Measurements from ENCODE around the gene PPM1H. TPM values are rescaled to one million over a fixed set of nuclear protein-coding genes. Genes with fewer than 3 reads are reported as not detected.
A peak's percentile ranks its signal among the peaks of the same experiment; 100 is the strongest.

The PPM1H gene
- total and polyA plus RNA-seq, 2 of the 8 experiments (the other 6 are each of a cell fraction or from before 2014, with no cell fraction given), result 16.4 to 36.1 TPM

DNA sequence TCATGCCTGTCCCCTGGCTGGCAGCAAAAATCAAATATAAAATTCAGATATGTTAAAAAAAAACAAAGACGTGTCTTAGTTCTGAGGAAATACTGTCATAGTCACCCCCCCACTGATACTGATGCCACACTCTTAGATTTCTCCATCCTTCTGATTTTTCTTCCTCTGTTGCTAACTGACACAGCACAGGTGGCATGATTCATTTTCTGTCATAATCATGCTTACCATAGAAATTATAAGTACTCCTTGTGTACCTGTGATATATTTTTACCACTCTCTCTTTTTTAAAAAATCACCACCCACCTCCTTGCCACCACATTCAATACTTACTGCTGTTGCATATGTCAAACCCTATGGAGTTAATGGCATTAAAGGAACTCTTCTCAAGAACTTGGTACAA lies 209.2 kb downstream of the PPM1H start:
- DNase-seq (ENCODE audit: low read depth in 1 of 2, low spot score in 2 of 2), result no peak
- H3K23me2 ChIP-seq (ENCODE audit: low read depth, low read length), result no peaks in the 10 kb centered on the region
- H3K9me3 ChIP-seq (ENCODE audit: insufficient read depth in 2 of 2, low read depth in 1 of 2, low read length in 1 of 2), result no peaks in the 10 kb centered on the region
- H4K20me1 ChIP-seq (replicated peaks in 1 of 2; ENCODE audit: control insufficient read depth in 1 of 2, insufficient read depth in 2 of 2, low read length in 2 of 2), result no peaks in the 10 kb centered on the region
- H3K36me3 ChIP-seq (ENCODE audit: control insufficient read depth in 2 of 4, insufficient read depth in 4 of 4, low read length in 3 of 4), result no peaks in the 10 kb centered on the region
- H2BK15ac ChIP-seq (ENCODE audit: low read length), result no peak overlapping the region
- H3K14ac ChIP-seq (ENCODE audit: insufficient read length), result no peak overlapping the region
- H2BK12ac ChIP-seq (ENCODE audit: low read depth, low read length), result no peak overlapping the region
- ChIA-PET CTCF (ENCODE audit: partially characterized antibody) (no interaction called here), POLR2A (ENCODE audit: partially characterized antibody) (no interaction called here)
- H3K79me1 ChIP-seq (ENCODE audit: low read depth, low read length), result no peaks in the 10 kb centered on the region
- H3K27ac ChIP-seq (ENCODE audit: low read depth, low read length), result no peak overlapping the region
- H3K79me2 ChIP-seq (ENCODE audit: control insufficient read depth in 1 of 2, insufficient read depth in 2 of 2, low read length in 2 of 2), result peaks cover 2 to 3% of the 10 kb centered on the region in 2 experiments; a peak in 2 of 4 replicates
- 83% methylated on average over 1 of the region's 1 CpG; no CpG with 5 or more reads in 1 of the 2 experiments for WGBS, 2 experiments (ENCODE audit: extremely low coverage in 1 of 2, insufficient coverage in 1 of 2, insufficient read length in 1 of 2, insufficient replicate concordance in 2 of 2, low coverage in 1 of 2, low lambda C conversion rate in 2 of 2, missing lambda C conversion rate in 1 of 2)
- H2AFZ ChIP-seq (ENCODE audit: low read length), result no peak overlapping the region
- H3K9ac ChIP-seq (replicated peaks in 1 of 4; ENCODE audit: extremely low read depth in 1 of 4, low read depth in 3 of 4, low read length in 3 of 4), result no peak overlapping the region
- H3K4me2 ChIP-seq (ENCODE audit: insufficient read depth in 1 of 2, low read depth in 2 of 2, low read length in 2 of 2), result no peak overlapping the region; a peak in 1 of 4 replicates
- no peak overlapping the region for H3K23ac ChIP-seq (ENCODE audit: insufficient read length)
- no peak overlapping the region for H2BK20ac ChIP-seq (ENCODE audit: low read length)
- peaks cover 15 to 28% (median 23%) of the 10 kb centered on the region in 4 experiments for H3K4me1 ChIP-seq (replicated peaks in 1 of 4; ENCODE audit: control insufficient read depth in 3 of 4, insufficient read depth in 4 of 4, low read length in 3 of 4)
- FAIRE-seq, result no peak
- H4K91ac ChIP-seq (replicated peaks; ENCODE audit: insufficient read length, low read length), result no peak overlapping the region
- H3K18ac ChIP-seq (ENCODE audit: extremely low read depth, low read length), result no peak overlapping the region
- H3K27me3 ChIP-seq (replicated peaks in 1 of 4; ENCODE audit: control insufficient read depth in 3 of 4, extremely low read depth in 1 of 4, insufficient read depth in 3 of 4, low read length in 3 of 4), result no peaks in the 10 kb centered on the region
- no peak overlapping the region for H4K5ac ChIP-seq (ENCODE audit: insufficient read length, low read depth, low read length)
- no peak overlapping the region for H2AK5ac ChIP-seq (ENCODE audit: low read depth, low read length)
- H3K56ac ChIP-seq (replicated peaks; ENCODE audit: insufficient read length, low read depth, low read length), result no peak overlapping the region
- no peak overlapping the region for H3K4ac ChIP-seq (replicated peaks; ENCODE audit: insufficient read length, low read depth, low read length)
- H2BK120ac ChIP-seq (replicated peaks; ENCODE audit: low read depth, low read length), result no peak overlapping the region
- peak overlapping the region; percentile 6; the same call in 1 of the 2 replicates for H2BK5ac ChIP-seq (ENCODE audit: low read depth, low read length)
- H3K4me3 ChIP-seq (ENCODE audit: extremely low read depth in 1 of 4, insufficient read depth in 2 of 4, low read depth in 3 of 4, low read length in 4 of 4), result no peak overlapping the region
- no peak overlapping the region for H4K8ac ChIP-seq (ENCODE audit: extremely low read depth, insufficient read depth, low read length)
- TF ChIP-seq POLR2AphosphoS5 (IDR thresholded peaks at IDR 0.05; ENCODE audit: low read depth, low read length), result no peak
- no peak for TF ChIP-seq MAFK (IDR thresholded peaks at IDR 0.05; ENCODE audit: low read depth, low read length)
- no peak for TF ChIP-seq CHD2 (IDR thresholded peaks at IDR 0.05; ENCODE audit: low read length)
- TF ChIP-seq TCF12 (IDR thresholded peaks at IDR 0.05; ENCODE audit: low read depth, low read length), result no peak
- TF ChIP-seq TBP (IDR thresholded peaks at IDR 0.05; ENCODE audit: low read depth, low read length), result no peak
- no peak for TF ChIP-seq BRCA1 (IDR thresholded peaks at IDR 0.05; ENCODE audit: low read depth, low read length)
- TF ChIP-seq BACH1 (IDR thresholded peaks at IDR 0.05; ENCODE audit: low read length), result no peak
- no peak for TF ChIP-seq SP2 (IDR thresholded peaks at IDR 0.05; ENCODE audit: low read length)
- TF ChIP-seq RFX5 (IDR thresholded peaks at IDR 0.05; ENCODE audit: borderline replicate concordance, low read depth, low read length), result no peak
- no peak for TF ChIP-seq ASH2L (IDR thresholded peaks at IDR 0.05; ENCODE audit: low read length)
- TF ChIP-seq JUND (IDR thresholded peaks at IDR 0.05; ENCODE audit: low read length), result no peak
- TF ChIP-seq POLR2A (IDR thresholded peaks at IDR 0.05; ENCODE audit: control extremely low read depth in 1 of 2, low read depth in 2 of 2, low read length in 2 of 2), result no peak
- no peak for TF ChIP-seq RXRA (IDR thresholded peaks at IDR 0.05; ENCODE audit: insufficient read depth, low read depth, low read length)
- no peak for TF ChIP-seq ZNF274 (IDR thresholded peaks at IDR 0.05; ENCODE audit: borderline replicate concordance, extremely low read depth, low read length)
- no peak for TF ChIP-seq CTBP2 (IDR thresholded peaks at IDR 0.05; ENCODE audit: borderline replicate concordance, insufficient read depth, insufficient read length, low read length)
- TF ChIP-seq, protein P1, sequence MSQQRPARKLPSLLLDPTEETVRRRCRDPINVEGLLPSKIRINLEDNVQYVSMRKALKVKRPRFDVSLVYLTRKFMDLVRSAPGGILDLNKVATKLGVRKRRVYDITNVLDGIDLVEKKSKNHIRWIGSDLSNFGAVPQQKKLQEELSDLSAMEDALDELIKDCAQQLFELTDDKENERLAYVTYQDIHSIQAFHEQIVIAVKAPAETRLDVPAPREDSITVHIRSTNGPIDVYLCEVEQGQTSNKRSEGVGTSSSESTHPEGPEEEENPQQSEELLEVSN (IDR thresholded peaks at IDR 0.05), result no peak
